Psoas muscle (tissue), 8 donors: ENCODE results near the gene TWIST1. TPM values are rescaled to one million over a fixed set of nuclear protein-coding genes. Genes with fewer than 3 reads are reported as not detected.

Experiments used
- ATAC-seq, 4 donors: fragments of 200-7000 bp; cut with Tn5 transposase; one replicate each; pipeline ENCODE4 v1.9.1; 2020; ENCODE audit warnings: moderate library complexity in 3 of 4, mild to moderate bottlenecking in 2 of 4
- DNase-seq, 2 donors: peaks; one replicate each; pipeline ENCODE4 v3.0.0-alpha.2; 2020
- H3K27ac ChIP-seq: fragments of 200-600 bp; one replicate; pipeline ENCODE4 v1.8.0; 2022
- H3K27me3 ChIP-seq, 3 donors: fragments of 200-600 bp in 1 of 3; one replicate each; pipeline versions ENCODE4 v1.6.1 to v1.8.0; 2013 to 2022; ENCODE audit warnings: low read length in 2 of 3, mild to moderate bottlenecking in 2 of 3, moderate library complexity in 1 of 3; ENCODE audit not compliant: insufficient read depth in 3 of 3
- H3K36me3 ChIP-seq, 2 donors: fragments of 200-600 bp in 1 of 2; one replicate each; pipeline versions ENCODE4 v1.6.1 to v1.8.0; 2013 to 2022; ENCODE audit warnings: low read depth in 1 of 2, mild to moderate bottlenecking in 1 of 2, moderate library complexity in 1 of 2; ENCODE audit not compliant: insufficient read depth in 1 of 2
- H3K4me1 ChIP-seq: fragments of 200-600 bp; one replicate; pipeline ENCODE4 v1.8.0; 2022
- H3K4me3 ChIP-seq: fragments of 200-600 bp; one replicate; pipeline ENCODE4 v1.8.0; 2022; ENCODE audit warnings: mild to moderate bottlenecking
- H3K9me3 ChIP-seq: fragments of 200-600 bp; one replicate; pipeline ENCODE4 v1.8.0; 2022
- CTCF ChIP-seq: fragments of 200-600 bp; IDR thresholded peaks from one replicate; pipeline ENCODE4 v1.8.0; 2022; ENCODE audit warnings: antibody characterized with exemption
- WGBS, 3 donors: extraction: QIAGEN DNeasy Blood & Tissue Kit; methylation state at CpG; one replicate each; pipeline versions ENCODE4 v1.1.6 to v1.1.7; 2013; 5-methylcytosine and 5-hydroxymethylcytosine counted together
- intact Hi-C, 2 donors: fragments of 100-400 bp; cut with DNase I; formaldehyde crosslinking; loops; one replicate each; pipeline versions ENCODE4 v1.11.0 to v1.14.2; 2022
- polyA plus RNA-seq, 3 donors: library from polyadenylated mRNA; stranded (reverse); fragments of 200-250 nt; gene quantifications; one replicate each; pipeline ENCODE4 v1.2.3, GENCODE V29; 2013
- total RNA-seq, 4 donors: library from RNA; stranded (reverse); fragmentation: NEBNext Ultra II Directional in 2 of 4; extraction: Animal tissue kit (Norgen Biotek cat#: 25700) in 2 of 4; gene quantifications; one replicate each; pipeline versions ENCODE4 v1.2.1 to v1.2.4, GENCODE V29; 2021 to 2023
- donor health status: healthy with polysubstance abuse.
- donor health status: DM: no; HTN: no; CAD: no; lungs with moderate emphysema.
- donor health status: Bipolar disorder and iron deficiency.
- donor health status: healthy.
- donor health status: DM: yes; HTN: yes; CAD: no.
- donor health status: DM: no; HTN: no; CAD: no.
- donor health status: DM: no; HTN: no; CAD: no.
- donor health status: DM: yes; HTN: yes; CAD: no.

The TWIST1 gene
- total and polyA plus RNA-seq, 7 donors, result 0.20 to 1.1 (median 0.39) TPM; not detected in 1

GRCh38 chr7:19094598-19095352, 22.7 kb downstream of the TWIST1 start:
- no peak for TF ChIP-seq CTCF
- H3K4me3 ChIP-seq, result no peak overlapping the region
- H3K4me1 ChIP-seq, result no peaks in the 10 kb centered on the region
- no peaks in the 10 kb centered on the region for H3K36me3 ChIP-seq
- DNase-seq (no peak), ATAC-seq (no peak)
- H3K9me3 ChIP-seq, result no peaks in the 10 kb centered on the region
- peaks cover 0 to under 1% (median 0%) of the 10 kb centered on the region in 3 donors for H3K27me3 ChIP-seq
- WGBS, 3 donors, result 47 to 52% (median 51%) methylated on average over 3 of the region's 3 CpGs
- intact Hi-C loops, result no loop called here
- no peak overlapping the region for H3K27ac ChIP-seq

GRCh38 chr7:19094138-19094537, 23.3 kb downstream of the TWIST1 start:
- Histone ChIP-seq H3K27ac (no peak overlapping the region), H3K36me3 (no peaks in the 10 kb centered on the region), H3K27me3 (no peaks in the 10 kb centered on the region), H3K4me1 (no peaks in the 10 kb centered on the region), H3K4me3 (no peak overlapping the region), H3K9me3 (no peaks in the 10 kb centered on the region)
- DNase-seq (no peak), ATAC-seq (no peak)
- TF ChIP-seq CTCF, result no peak
- intact Hi-C loops, result no loop called here
- WGBS, 3 donors, result 58 to 70% (median 69%) methylated on average over 1 of the region's 1 CpG

GRCh38 chr7:19091550-19092200, 25.8 kb downstream of the TWIST1 start:
- TF ChIP-seq CTCF, result no peak
- H3K27me3 ChIP-seq, result peaks cover 0 to 7% (median 2%) of the 10 kb centered on the region in 3 donors
- no peak overlapping the region for H3K4me3 ChIP-seq
- no peaks in the 10 kb centered on the region for H3K9me3 ChIP-seq
- no peak overlapping the region for H3K27ac ChIP-seq
- 64 to 68% (median 68%) methylated on average over 6 of the region's 6 CpGs for WGBS, 3 donors
- no peaks in the 10 kb centered on the region for H3K4me1 ChIP-seq
- H3K36me3 ChIP-seq, result no peaks in the 10 kb centered on the region
- intact Hi-C loops, result no loop called here
- ATAC-seq (no peak), DNase-seq (no peak)

- 79 to 90% (median 88%) methylated on average over 2 of the region's 2 CpGs for WGBS, 3 donors
- intact Hi-C loops, result no loop called here
- Histone ChIP-seq H3K27me3 (peaks cover 0 to 7% (median 2%) of the 10 kb centered on the region in 3 donors), H3K4me3 (no peak overlapping the region), H3K27ac (no peak overlapping the region), H3K36me3 (no peaks in the 10 kb centered on the region), H3K9me3 (no peaks in the 10 kb centered on the region), H3K4me1 (no peaks in the 10 kb centered on the region)
- DNase-seq (no peak), ATAC-seq (no peak)
- TF ChIP-seq CTCF, result no peak
Observed at GRCh38 chr7:19090526-19090925, 26.9 kb downstream of the TWIST1 start.
